Mesendoderm (in vitro differentiated cells): ENCODE measurements around the gene HDAC4.

ENCODE experiments used
- DNase-seq: peaks from one replicate; pipeline ENCODE4 v3.0.0; 2013
- H2AK5ac ChIP-seq: 2 replicates; pipeline ENCODE4 v1.6.1; 2013; ENCODE audit warnings: low read length, inconsistent platforms
- H2BK120ac ChIP-seq: 2 replicates; pipeline ENCODE4 v1.6.1; 2013; ENCODE audit warnings: low read depth, mild to moderate bottlenecking, low read length, moderate library complexity, mixed read lengths
- H2BK15ac ChIP-seq: replicated peaks from 2 replicates; pipeline ENCODE4 v1.6.1; 2013; ENCODE audit warnings: low read depth, mild to moderate bottlenecking, moderate library complexity
- H2BK5ac ChIP-seq: 2 replicates; pipeline ENCODE4 v1.6.1; 2013; ENCODE audit warnings: low read length, inconsistent platforms
- H3K18ac ChIP-seq: 2 replicates; pipeline ENCODE4 v1.6.1; 2013; ENCODE audit warnings: mild to moderate bottlenecking, low read length, mixed read lengths
- H3K23ac ChIP-seq: one replicate; pipeline ENCODE4 v1.6.1; 2013; ENCODE audit warnings: low read length
- H3K27ac ChIP-seq: 2 replicates; pipeline ENCODE4 v1.5.1; 2013; ENCODE audit warnings: low read depth, mild to moderate bottlenecking, inconsistent platforms, low read length, moderate library complexity
- H3K27me3 ChIP-seq: 2 replicates; pipeline ENCODE4 v1.6.1; 2013; ENCODE audit warnings: low read length, control low read depth, mild to moderate bottlenecking, inconsistent platforms; ENCODE audit not compliant: insufficient read depth, poor library complexity
- H3K36me3 ChIP-seq: 2 replicates; pipeline ENCODE4 v1.6.1; 2013; ENCODE audit warnings: low read length, inconsistent platforms; ENCODE audit not compliant: control insufficient read depth, insufficient read depth
- H3K4ac ChIP-seq: one replicate; pipeline ENCODE4 v1.6.1; 2013; ENCODE audit warnings: low read depth, mild to moderate bottlenecking, low read length, moderate library complexity
- H3K4me1 ChIP-seq: 2 replicates; pipeline ENCODE4 v1.6.1; 2013; ENCODE audit warnings: low read depth, low read length, inconsistent platforms; ENCODE audit not compliant: control insufficient read depth
- H3K4me2 ChIP-seq: 2 replicates; pipeline ENCODE4 v1.6.1; 2013; ENCODE audit warnings: low read length
- H3K4me3 ChIP-seq: 2 replicates; pipeline ENCODE4 v1.5.1; 2013; ENCODE audit warnings: mild to moderate bottlenecking, low read length
- H3K56ac ChIP-seq: one replicate; pipeline ENCODE4 v1.6.1; 2013; ENCODE audit warnings: low read length
- H3K79me1 ChIP-seq: 2 replicates; pipeline ENCODE4 v1.6.1; 2013; ENCODE audit warnings: low read length, inconsistent platforms
- H3K79me2 ChIP-seq: 2 replicates; pipeline ENCODE4 v1.6.1; 2013; ENCODE audit warnings: mild to moderate bottlenecking, low read length; ENCODE audit not compliant: control insufficient read depth, insufficient read depth
- H3K9ac ChIP-seq: 2 replicates; pipeline ENCODE4 v1.6.1; 2013; ENCODE audit warnings: low read length, inconsistent platforms
- H4K5ac ChIP-seq: one replicate; pipeline ENCODE4 v1.6.1; 2013; ENCODE audit warnings: low read length
- H4K8ac ChIP-seq: one replicate; pipeline ENCODE4 v1.6.1; 2013; ENCODE audit warnings: low read depth, mild to moderate bottlenecking, control low read depth, low read length, moderate library complexity
- WGBS: extraction: QIAGEN DNeasy Blood & Tissue Kit; methylation state at CpG from one replicate; pipeline ENCODE4 v1.1.7; 2013; ENCODE audit warnings: low lambda C conversion rate, missing lambda C conversion rate; ENCODE audit not compliant: insufficient coverage; ENCODE audit errors: extremely low coverage; 5-methylcytosine and 5-hydroxymethylcytosine counted together

HDAC4 gene

DNA sequence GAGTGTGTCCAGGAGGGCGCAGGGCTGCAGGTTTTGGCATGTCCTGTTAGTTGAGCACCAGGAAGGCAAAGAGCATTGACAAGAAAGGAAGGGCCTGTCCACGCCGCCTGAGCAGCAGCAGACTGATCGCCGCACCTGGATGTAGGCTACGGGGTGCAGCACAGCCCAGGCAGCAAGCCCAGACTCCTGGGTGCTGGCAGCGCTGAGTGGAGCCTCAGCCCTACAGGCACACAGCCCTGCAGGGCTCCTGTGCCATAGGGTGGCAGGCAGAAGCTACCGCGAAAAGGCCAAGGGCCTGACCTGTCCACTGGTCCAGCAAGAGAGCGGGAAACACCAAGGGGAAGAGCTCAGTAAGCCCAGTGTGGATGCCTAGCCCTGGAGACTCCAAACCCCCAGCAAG, 198.0 kb downstream of the HDAC4 start:
- Histone ChIP-seq H3K9ac (no peak overlapping the region), H3K79me2 (no peaks in the 10 kb centered on the region), H3K79me1 (peaks cover 2% of the 10 kb centered on the region), H3K4me3 (no peak overlapping the region), H3K4me2 (no peak overlapping the region), H3K18ac (no peak overlapping the region), H3K27ac (no peak overlapping the region), H2BK5ac (no peak overlapping the region), H2BK120ac (no peak overlapping the region), H3K36me3 (no peaks in the 10 kb centered on the region), H3K56ac (no peak overlapping the region), H4K5ac (no peak overlapping the region), H4K8ac (no peak overlapping the region), H3K23ac (no peak overlapping the region), H3K4me1 (no peaks in the 10 kb centered on the region), H3K4ac (no peak overlapping the region), H2AK5ac (no peak overlapping the region), H2BK15ac (no peak overlapping the region), H3K27me3 (no peaks in the 10 kb centered on the region)
- WGBS = no CpG with 5 or more reads among the region's 10 CpGs
- no peak for DNase-seq

DNA sequence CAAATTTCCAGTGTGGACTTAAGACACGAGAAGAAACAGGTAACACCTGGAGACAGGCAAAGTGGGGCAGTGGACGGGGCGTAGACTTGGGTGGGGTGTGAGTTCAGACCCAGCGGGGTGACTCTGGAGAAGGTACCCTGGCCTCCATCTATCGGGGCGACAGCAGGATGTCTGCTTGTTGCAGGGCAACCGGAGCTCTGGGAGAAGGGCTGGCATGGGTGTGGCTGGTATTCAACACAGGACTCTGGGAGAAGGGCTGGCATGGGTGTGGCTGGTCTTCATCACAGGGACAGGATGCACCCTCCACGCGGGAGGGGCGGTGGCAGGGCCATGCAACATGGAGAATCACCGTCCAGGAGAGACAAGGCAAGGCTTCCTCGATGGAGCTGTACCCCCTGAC, 198.5 kb downstream of the HDAC4 start:
- H3K23ac ChIP-seq = no peak overlapping the region
- no peak overlapping the region for H2BK15ac ChIP-seq
- no peak overlapping the region for H4K8ac ChIP-seq
- no CpG with 5 or more reads among the region's 12 CpGs for WGBS
- no peak overlapping the region for H3K27ac ChIP-seq
- no peaks in the 10 kb centered on the region for H3K27me3 ChIP-seq
- H3K56ac ChIP-seq = no peak overlapping the region
- no peak overlapping the region for H2AK5ac ChIP-seq
- H3K36me3 ChIP-seq = no peaks in the 10 kb centered on the region
- H3K4me1 ChIP-seq = no peaks in the 10 kb centered on the region
- no peak for DNase-seq
- H3K79me2 ChIP-seq = no peaks in the 10 kb centered on the region
- H3K4ac ChIP-seq = no peak overlapping the region
- no peak overlapping the region for H3K9ac ChIP-seq
- H2BK5ac ChIP-seq = no peak overlapping the region
- H2BK120ac ChIP-seq = no peak overlapping the region
- H3K79me1 ChIP-seq = peaks cover 2% of the 10 kb centered on the region
- no peak overlapping the region for H4K5ac ChIP-seq
- no peak overlapping the region for H3K4me2 ChIP-seq
- H3K18ac ChIP-seq = no peak overlapping the region
- no peak overlapping the region for H3K4me3 ChIP-seq

DNA sequence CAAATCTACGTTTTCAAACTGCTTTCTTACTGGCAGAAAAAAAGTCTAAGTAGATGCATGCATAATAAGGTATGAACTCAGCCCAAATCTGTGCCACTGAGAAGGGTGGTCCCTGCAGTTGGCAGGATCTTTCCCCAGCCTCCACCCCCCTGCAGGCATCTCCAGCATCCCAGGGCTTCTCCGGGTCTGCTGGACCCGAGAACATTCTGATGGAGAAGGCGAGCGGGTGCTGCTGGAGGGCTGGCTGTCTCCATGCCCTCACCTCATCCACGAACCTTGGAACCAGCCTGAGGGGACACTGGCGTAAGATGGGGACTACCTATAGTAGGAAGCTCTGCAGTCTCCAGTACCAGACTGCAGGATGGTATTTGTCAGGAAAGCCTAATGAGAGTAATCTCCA, 198.9 kb downstream of the HDAC4 start:
- Histone ChIP-seq H3K79me2 (no peaks in the 10 kb centered on the region), H2BK120ac (no peak overlapping the region), H3K56ac (no peak overlapping the region), H2BK15ac (no peak overlapping the region), H3K36me3 (no peaks in the 10 kb centered on the region), H3K9ac (no peak overlapping the region), H3K23ac (no peak overlapping the region), H3K4me2 (no peak overlapping the region), H3K27ac (no peak overlapping the region), H3K79me1 (peaks cover 2% of the 10 kb centered on the region), H4K5ac (no peak overlapping the region), H3K4me3 (no peak overlapping the region), H3K4me1 (no peaks in the 10 kb centered on the region), H2BK5ac (no peak overlapping the region), H3K27me3 (no peaks in the 10 kb centered on the region), H3K18ac (no peak overlapping the region), H4K8ac (no peak overlapping the region), H3K4ac (no peak overlapping the region), H2AK5ac (no peak overlapping the region)
- no CpG with 5 or more reads among the region's 7 CpGs for WGBS
- no peak for DNase-seq

DNA sequence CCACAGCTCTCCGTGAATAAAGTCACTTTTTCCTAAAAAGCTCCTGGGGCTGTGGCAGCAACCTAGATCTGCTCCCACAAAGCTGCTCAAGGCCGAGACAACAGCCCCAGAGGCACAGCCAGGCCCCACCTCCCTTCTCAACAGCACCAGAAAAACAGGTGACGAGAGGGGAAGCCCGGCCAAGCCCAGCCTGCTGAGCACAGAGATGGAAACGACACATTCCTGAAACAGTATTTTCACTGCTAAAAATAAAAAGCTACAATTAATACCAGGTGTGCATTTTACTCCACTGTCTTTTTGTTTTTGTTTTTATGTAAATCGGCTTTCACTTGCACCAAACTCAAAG, 199.3 kb downstream of the HDAC4 start:
- whole genome bisulfite sequencing = no CpG with 5 or more reads among the region's 6 CpGs
- DNase-seq = no peak
- no peak overlapping the region for H3K9ac ChIP-seq
- H4K5ac ChIP-seq = no peak overlapping the region
- no peak overlapping the region for H3K4me2 ChIP-seq
- H3K18ac ChIP-seq = no peak overlapping the region
- no peak overlapping the region for H3K56ac ChIP-seq
- no peak overlapping the region for H2BK5ac ChIP-seq
- H3K36me3 ChIP-seq = no peaks in the 10 kb centered on the region
- peaks cover 2% of the 10 kb centered on the region for H3K79me1 ChIP-seq
- H4K8ac ChIP-seq = no peak overlapping the region
- no peak overlapping the region for H3K23ac ChIP-seq
- no peak overlapping the region for H2AK5ac ChIP-seq
- no peak overlapping the region for H2BK120ac ChIP-seq
- no peaks in the 10 kb centered on the region for H3K79me2 ChIP-seq
- H3K27ac ChIP-seq = no peak overlapping the region
- no peak overlapping the region for H2BK15ac ChIP-seq
- H3K4me1 ChIP-seq = no peaks in the 10 kb centered on the region
- no peak overlapping the region for H3K4ac ChIP-seq
- H3K27me3 ChIP-seq = no peaks in the 10 kb centered on the region
- no peak overlapping the region for H3K4me3 ChIP-seq

DNA sequence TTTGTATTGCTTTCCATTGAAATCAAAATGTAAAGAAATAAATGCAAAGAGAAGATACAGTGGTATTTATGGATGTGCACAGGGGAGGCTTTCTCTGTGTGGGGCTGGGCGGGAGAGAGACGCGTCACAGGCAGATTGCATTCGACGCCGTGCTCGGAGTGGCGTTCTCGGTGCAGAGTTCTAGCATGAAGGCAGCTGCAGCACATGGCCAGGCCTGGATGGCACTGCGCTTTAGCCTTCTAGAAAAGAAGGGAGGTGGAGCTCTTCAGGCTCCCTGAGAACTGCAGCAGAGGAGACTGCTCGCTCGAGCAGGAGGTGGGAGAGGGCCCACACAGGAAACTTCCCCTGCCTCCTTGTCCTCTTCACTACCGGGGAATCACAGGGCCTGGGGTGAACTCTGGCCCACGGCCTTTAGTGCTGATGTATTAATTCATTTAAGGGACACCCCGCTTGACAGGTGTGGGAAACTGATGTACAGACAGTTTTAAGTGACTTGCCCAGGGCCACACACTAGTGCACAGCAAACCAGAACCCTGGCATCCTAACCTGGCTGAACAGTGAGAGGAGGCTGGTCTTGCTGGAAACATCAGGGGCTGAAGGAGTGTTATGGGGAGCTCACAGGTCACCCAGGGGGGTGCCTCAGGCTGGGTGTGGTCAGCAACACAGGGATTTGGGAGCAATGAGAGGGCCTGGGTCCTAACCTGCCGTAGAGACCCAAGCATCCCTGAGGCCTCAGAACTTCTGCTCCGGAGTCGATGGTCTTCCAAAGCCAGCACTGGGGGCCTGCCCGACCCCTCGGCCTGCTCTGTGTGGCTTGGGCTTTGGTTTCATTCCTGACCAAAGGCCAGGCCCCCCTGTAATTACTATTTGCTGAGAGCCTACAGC, 199.9 kb downstream of the HDAC4 start:
- H3K36me3 ChIP-seq = no peaks in the 10 kb centered on the region
- H3K23ac ChIP-seq = no peak overlapping the region
- no peak for DNase-seq
- no peak overlapping the region for H4K5ac ChIP-seq
- H3K4me2 ChIP-seq = no peak overlapping the region
- no peak overlapping the region for H2BK15ac ChIP-seq
- no peak overlapping the region for H3K4ac ChIP-seq
- H2BK5ac ChIP-seq = no peak overlapping the region
- H3K27me3 ChIP-seq = no peaks in the 10 kb centered on the region
- H2BK120ac ChIP-seq = no peak overlapping the region
- H3K18ac ChIP-seq = no peak overlapping the region
- H4K8ac ChIP-seq = no peak overlapping the region
- no peak overlapping the region for H3K56ac ChIP-seq
- H3K9ac ChIP-seq = no peak overlapping the region
- H3K79me1 ChIP-seq = peaks cover 2% of the 10 kb centered on the region
- H3K27ac ChIP-seq = no peak overlapping the region
- no peak overlapping the region for H2AK5ac ChIP-seq
- no peaks in the 10 kb centered on the region for H3K79me2 ChIP-seq
- WGBS = no CpG with 5 or more reads among the region's 20 CpGs
- no peaks in the 10 kb centered on the region for H3K4me1 ChIP-seq
- H3K4me3 ChIP-seq = no peak overlapping the region
